Endothelial cell of umbilical vein (primary cell): ENCODE results near the gene BCL11A.

Experiments
- CTCF ChIP-seq, 2 donors: IDR thresholded peaks; 1 replicate in 1 of 2; 2 replicates in 1 of 2; pipeline ENCODE4 v1.5.1; 2011; ENCODE audit warnings: low read length in 2 of 2, mild to moderate bottlenecking in 2 of 2, moderate library complexity in 2 of 2, control low read depth in 1 of 2, inconsistent platforms in 1 of 2, low read depth in 1 of 2; ENCODE audit not compliant: insufficient read depth in 1 of 2; ENCODE audit errors: extremely low read depth in 1 of 2
- EZH2 ChIP-seq: IDR thresholded peaks from 2 replicates; pipeline ENCODE4 v1.6.1; 2012; ENCODE audit warnings: borderline replicate concordance, low read depth, mild to moderate bottlenecking, moderate library complexity, low read length, inconsistent platforms; ENCODE audit not compliant: severe bottlenecking
- FOS ChIP-seq: IDR thresholded peaks from 2 replicates; pipeline ENCODE4 v1.6.1; 2011; ENCODE audit warnings: mild to moderate bottlenecking, low read length, moderate library complexity, borderline replicate concordance; ENCODE audit not compliant: insufficient read depth
- JUN ChIP-seq: IDR thresholded peaks from 2 replicates; pipeline ENCODE4 v1.6.1; 2011; ENCODE audit warnings: borderline replicate concordance, low read depth; ENCODE audit not compliant: insufficient read length, insufficient read depth
- MAX ChIP-seq: IDR thresholded peaks from 2 replicates; pipeline ENCODE4 v1.6.1; 2011; ENCODE audit not compliant: insufficient read depth, insufficient read length
- POLR2A ChIP-seq: IDR thresholded peaks from 2 replicates; pipeline ENCODE4 v1.6.1; 2012; ENCODE audit warnings: low read depth, mild to moderate bottlenecking, control low read depth, low read length
- POLR2AphosphoS5 ChIP-seq: IDR thresholded peaks from 2 replicates; pipeline ENCODE4 v1.6.1; 2012; ENCODE audit warnings: low read depth, mild to moderate bottlenecking, control low read depth, low read length, moderate library complexity; ENCODE audit not compliant: insufficient read depth

DNA sequence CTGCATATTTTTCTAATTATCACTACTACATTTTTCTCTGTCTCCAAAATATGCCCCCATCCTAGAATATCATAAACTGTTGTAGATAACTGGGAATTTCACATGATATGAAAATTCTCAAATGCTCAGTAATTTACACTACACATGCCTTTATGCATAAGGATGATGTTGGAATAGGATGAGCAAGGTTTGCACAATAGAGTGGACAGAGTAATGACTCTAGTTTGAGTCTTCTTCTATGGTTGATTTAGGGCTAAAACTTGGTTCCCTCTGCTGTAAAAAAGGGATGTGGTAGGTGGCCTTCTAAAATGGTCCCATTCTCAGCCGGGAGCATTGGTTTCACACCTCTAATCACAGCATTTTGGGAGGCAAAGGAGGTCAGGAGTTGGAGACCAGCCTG, 129.9 kb downstream of the BCL11A start:
- TF ChIP-seq CTCF (IDR thresholded peaks at IDR 0.05; ENCODE audit: extremely low read depth in 1 of 2, insufficient read depth in 1 of 2, low read depth in 1 of 2, low read length in 2 of 2) = no peak
- TF ChIP-seq EZH2 = no peak
- no peak for TF ChIP-seq POLR2A
- TF ChIP-seq MAX = no peak
- no peak for TF ChIP-seq JUN
- no peak for TF ChIP-seq POLR2AphosphoS5
- TF ChIP-seq FOS = no peak
